Lower lobe of right lung (tissue), 2 donors: ENCODE results near the gene FOXO6. TPM values are rescaled to one million over a fixed set of nuclear protein-coding genes. Genes with fewer than 3 reads are reported as not detected.

ENCODE experiments used
- ATAC-seq, 2 donors: fragments of 200-7000 bp; cut with Tn5 transposase; one replicate each; pipeline ENCODE4 v1.9.1; 2020 to 2022; ENCODE audit warnings: mild to moderate bottlenecking in 2 of 2, moderate library complexity in 2 of 2
- DNase-seq: peaks from one replicate; pipeline ENCODE4 v3.0.0-alpha.2; 2020
- H3K27ac ChIP-seq: fragments of 200-600 bp; one replicate; pipeline ENCODE4 v1.8.0; 2022
- H3K27me3 ChIP-seq: fragments of 200-600 bp; one replicate; pipeline ENCODE4 v1.8.0; 2022; ENCODE audit warnings: low read depth
- H3K36me3 ChIP-seq: fragments of 200-600 bp; one replicate; pipeline ENCODE4 v1.8.0; 2022; ENCODE audit warnings: mild to moderate bottlenecking
- H3K4me1 ChIP-seq: fragments of 200-600 bp; one replicate; pipeline ENCODE4 v1.8.0; 2022
- H3K4me3 ChIP-seq: fragments of 200-600 bp; one replicate; pipeline ENCODE4 v1.8.0; 2022; ENCODE audit warnings: mild to moderate bottlenecking
- H3K9me3 ChIP-seq: fragments of 200-600 bp; one replicate; pipeline ENCODE4 v1.8.0; 2022
- CTCF ChIP-seq: fragments of 200-600 bp; IDR thresholded peaks from one replicate; pipeline ENCODE4 v1.8.0; 2022; ENCODE audit warnings: antibody characterized with exemption, mild to moderate bottlenecking
- intact Hi-C: fragments of 100-400 bp; cut with DNase I; formaldehyde crosslinking; loops from one replicate; pipeline ENCODE4 v1.11.0; 2022
- total RNA-seq: library from RNA; stranded (reverse); fragmentation: NEBNext Ultra II Directional; extraction: Animal tissue kit (Norgen Biotek cat#: 25700); gene quantifications from one replicate; pipeline ENCODE4 v1.2.1, GENCODE V29; 2021
- donor health status: DM: no; HTN: yes; CAD: no; lungs with severe emphysema.

FOXO6 gene
- total RNA-seq, 1 donor from 2014 or later = 0.92 TPM

GRCh38 chr1:41423511-41424191 lies 62.4 kb downstream of the FOXO6 start:
- Histone ChIP-seq H3K27ac (no peak overlapping the region), H3K4me1 (peaks cover 7% of the 10 kb centered on the region), H3K9me3 (no peaks in the 10 kb centered on the region), H3K4me3 (peak overlapping the region; percentile 29), H3K36me3 (no peaks in the 10 kb centered on the region), H3K27me3 (no peaks in the 10 kb centered on the region)
- DNase-seq = peak; percentile 64
- peak; percentile 28 for TF ChIP-seq CTCF
- intact Hi-C loops = no loop called here
- peak; percentile 44 to 58 for ATAC-seq

GRCh38 chr1:41424581-41425118 lies 63.4 kb downstream of the FOXO6 start:
- no peak for DNase-seq
- H3K4me3 ChIP-seq = no peak overlapping the region
- H3K9me3 ChIP-seq = no peaks in the 10 kb centered on the region
- H3K36me3 ChIP-seq = no peaks in the 10 kb centered on the region
- no peak overlapping the region for H3K27ac ChIP-seq
- intact Hi-C loops = no loop called here
- no peaks in the 10 kb centered on the region for H3K4me1 ChIP-seq
- H3K27me3 ChIP-seq = no peaks in the 10 kb centered on the region
- ATAC-seq = no peak
- no peak for TF ChIP-seq CTCF

GRCh38 chr1:41425369-41425768 lies 64.1 kb downstream of the FOXO6 start:
- ATAC-seq (no peak), DNase-seq (no peak)
- Histone ChIP-seq H3K9me3 (no peaks in the 10 kb centered on the region), H3K4me1 (no peaks in the 10 kb centered on the region), H3K27me3 (no peaks in the 10 kb centered on the region), H3K27ac (no peak overlapping the region), H3K4me3 (no peak overlapping the region), H3K36me3 (no peaks in the 10 kb centered on the region)
- no peak for TF ChIP-seq CTCF
- intact Hi-C loops = no loop called here

DNA sequence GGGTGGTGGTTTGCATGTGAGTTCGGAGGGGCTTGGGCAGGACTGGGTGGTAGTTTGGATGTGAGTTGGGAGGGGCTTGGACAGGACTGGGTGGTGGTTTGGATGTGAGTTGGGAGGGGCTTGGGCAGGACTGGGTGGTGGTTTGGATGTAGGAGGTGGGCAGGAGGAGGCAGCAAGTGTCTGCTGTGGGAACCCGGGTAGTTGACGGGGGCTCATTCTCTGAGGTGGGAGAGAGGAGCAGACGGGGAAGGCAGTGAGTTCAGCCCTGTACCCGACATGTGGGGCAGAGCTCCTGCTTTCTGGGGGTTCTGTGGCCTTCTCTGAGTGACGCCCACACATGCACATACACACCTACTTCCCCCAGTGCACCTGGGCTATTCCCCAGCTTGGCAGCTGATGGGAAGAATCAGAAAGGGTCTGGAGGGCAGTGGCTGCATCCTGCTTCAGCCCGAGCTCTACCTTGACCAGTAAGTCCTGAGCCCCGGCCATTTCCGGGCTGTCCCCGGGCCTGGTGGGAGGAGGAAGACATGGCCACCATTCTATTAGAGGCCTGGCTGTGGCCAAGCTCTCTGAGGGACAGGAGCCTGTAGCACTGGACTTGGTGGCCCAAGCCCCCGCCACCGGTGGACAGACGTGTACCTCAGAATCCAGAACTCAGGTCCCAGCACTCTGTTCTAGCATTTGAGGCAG lies 65.1 kb downstream of the FOXO6 start:
- Histone ChIP-seq H3K4me3 (no peak overlapping the region), H3K36me3 (no peaks in the 10 kb centered on the region), H3K27ac (no peak overlapping the region), H3K27me3 (no peaks in the 10 kb centered on the region), H3K9me3 (no peaks in the 10 kb centered on the region), H3K4me1 (no peaks in the 10 kb centered on the region)
- no peak for TF ChIP-seq CTCF
- ATAC-seq (no peak), DNase-seq (peak; percentile 43)
- intact Hi-C loops = no loop called here

DNA sequence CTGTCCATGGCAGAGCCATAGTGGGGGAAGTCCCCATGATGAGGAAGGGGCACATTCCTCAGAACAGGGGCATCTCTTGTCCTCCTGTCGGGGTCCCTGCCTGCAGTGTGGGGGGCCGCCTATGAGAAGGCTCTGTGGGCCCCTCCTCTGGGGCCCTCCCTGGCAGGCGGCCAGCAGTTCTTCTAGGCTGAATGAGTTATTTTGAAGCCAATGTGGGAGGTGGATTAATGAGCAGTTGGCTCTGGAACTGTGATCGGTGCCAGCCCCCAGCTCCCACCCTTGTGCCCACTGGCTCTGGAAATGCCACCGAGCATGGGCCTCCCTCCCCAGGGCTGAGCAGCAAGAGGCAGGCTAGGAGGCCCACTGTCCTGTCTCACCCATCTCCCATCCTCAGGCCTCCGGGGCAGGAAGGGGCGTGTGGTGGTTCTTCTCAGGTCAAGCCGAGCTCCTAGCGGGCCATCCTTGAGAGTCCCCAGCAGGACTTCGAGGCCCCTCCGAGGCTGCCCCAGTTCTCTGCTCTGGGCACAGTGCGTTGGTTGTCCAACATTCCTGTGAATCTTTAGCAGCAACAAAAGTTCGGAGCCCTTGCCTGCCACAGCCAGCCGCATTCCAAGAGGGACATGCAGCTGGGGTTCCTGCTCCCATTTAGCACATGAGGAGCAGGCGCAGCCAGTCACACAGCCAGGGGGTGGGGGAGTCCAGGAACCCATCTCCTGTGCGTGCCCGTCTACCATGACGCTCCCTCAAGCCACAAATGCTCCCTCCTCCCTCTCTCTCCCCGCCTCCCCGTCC lies 66.1 kb downstream of the FOXO6 start:
- ATAC-seq (no peak), DNase-seq (peak; percentile 45)
- peaks cover 8% of the 10 kb centered on the region for H3K4me1 ChIP-seq
- no peaks in the 10 kb centered on the region for H3K9me3 ChIP-seq
- H3K4me3 ChIP-seq = no peak overlapping the region
- intact Hi-C loops = no loop called here
- H3K27me3 ChIP-seq = no peaks in the 10 kb centered on the region
- H3K27ac ChIP-seq = no peak overlapping the region
- H3K36me3 ChIP-seq = no peaks in the 10 kb centered on the region
- TF ChIP-seq CTCF = no peak
